Transverse colon (tissue), 3 donors: ENCODE measurements around the gene CEMIP2.

Experiments
- POLR2A ChIP-seq: fragments of 450-650 bp; IDR thresholded peaks from one replicate; pipeline ENCODE4 v1.6.1; 2016; ENCODE audit warnings: antibody characterized with exemption, mild to moderate bottlenecking, moderate library complexity
- POLR2AphosphoS5 ChIP-seq, 3 donors: sonication (generic); formaldehyde crosslinking; IDR thresholded peaks; one replicate each; pipeline ENCODE4 v1.6.1; 2016; ENCODE audit warnings: antibody characterized with exemption in 3 of 3

DNA sequence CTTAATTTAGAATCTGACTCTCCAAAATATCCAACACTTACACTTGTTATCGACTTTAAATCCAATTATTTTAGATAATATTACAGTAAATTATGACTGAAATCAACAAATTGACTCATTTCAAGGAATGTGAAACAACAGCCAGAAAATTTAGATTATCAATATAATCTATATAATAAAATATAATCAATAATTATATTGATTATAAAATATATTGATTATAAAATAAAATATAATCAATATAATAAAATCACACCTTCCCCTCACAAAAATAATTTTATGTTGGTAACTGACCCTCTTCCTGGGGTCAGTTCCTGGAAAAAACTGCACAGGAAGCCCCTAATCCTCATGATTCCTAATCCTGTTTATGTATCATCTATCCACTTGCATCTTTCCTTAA is 91.1 kb downstream of the CEMIP2 start:
- TF ChIP-seq POLR2AphosphoS5 (IDR thresholded peaks at IDR 0.05): no peak
- TF ChIP-seq POLR2A: no peak
